ENCODE measurements around the gene SPATA31E1. TPM values are rescaled to one million over a fixed set of nuclear protein-coding genes. Genes with fewer than 3 reads are reported as not detected.
"Not testable (repeated sequence)": the region's sequence is repeated elsewhere in the genome, so short reads cannot be mapped to it uniquely, and the experiment has no call there.

SPATA31E1 gene
- polyA plus RNA-seq, 1 donor (not counting 4 experiments of a cell fraction or from before 2014, with no cell fraction given): not detected

GRCh38 chr9:87909310-87910041, 26.8 kb downstream of the SPATA31E1 start:
- Histone ChIP-seq H3K4me1 (ENCODE audit: control insufficient read depth, extremely low read depth, insufficient read depth, low read length) (no peaks in the 10 kb centered on the region), H3K27ac (ENCODE audit: control insufficient read depth, insufficient read depth, low read length) (no peak overlapping the region), H4K20me1 (ENCODE audit: control insufficient read depth, extremely low read depth, insufficient read depth, low read length) (no peaks in the 10 kb centered on the region), H3K9me3 (ENCODE audit: control insufficient read depth, low read depth, low read length) (no peaks in the 10 kb centered on the region), H2AFZ (ENCODE audit: control insufficient read depth, low read length) (no peak overlapping the region), H3K27me3 (ENCODE audit: control insufficient read depth, extremely low read depth, insufficient read depth, low read length) (no peaks in the 10 kb centered on the region), H3K4me2 (ENCODE audit: control insufficient read depth, extremely low read depth, insufficient read depth, low read depth, low read length) (no peak overlapping the region), H3K36me3 (ENCODE audit: control insufficient read depth in 2 of 2, extremely low read depth in 1 of 2, insufficient read depth in 2 of 2, low read length in 2 of 2) (no peaks in the 10 kb centered on the region), H3K9me1 (ENCODE audit: control insufficient read depth, extremely low read depth, insufficient read depth, low read length) (no peaks in the 10 kb centered on the region), H3K9ac (ENCODE audit: control insufficient read depth, extremely low read depth, insufficient read depth, low read length) (no peak overlapping the region), H3K4me3 (ENCODE audit: control insufficient read depth in 2 of 3, extremely low read depth in 1 of 3, insufficient read depth in 2 of 3, low read depth in 1 of 3, low read length in 3 of 3) (no peak overlapping the region), H3K79me2 (ENCODE audit: control insufficient read depth, insufficient read depth, low read length) (no peaks in the 10 kb centered on the region)
- no peak for FAIRE-seq
- TF ChIP-seq, protein P1, sequence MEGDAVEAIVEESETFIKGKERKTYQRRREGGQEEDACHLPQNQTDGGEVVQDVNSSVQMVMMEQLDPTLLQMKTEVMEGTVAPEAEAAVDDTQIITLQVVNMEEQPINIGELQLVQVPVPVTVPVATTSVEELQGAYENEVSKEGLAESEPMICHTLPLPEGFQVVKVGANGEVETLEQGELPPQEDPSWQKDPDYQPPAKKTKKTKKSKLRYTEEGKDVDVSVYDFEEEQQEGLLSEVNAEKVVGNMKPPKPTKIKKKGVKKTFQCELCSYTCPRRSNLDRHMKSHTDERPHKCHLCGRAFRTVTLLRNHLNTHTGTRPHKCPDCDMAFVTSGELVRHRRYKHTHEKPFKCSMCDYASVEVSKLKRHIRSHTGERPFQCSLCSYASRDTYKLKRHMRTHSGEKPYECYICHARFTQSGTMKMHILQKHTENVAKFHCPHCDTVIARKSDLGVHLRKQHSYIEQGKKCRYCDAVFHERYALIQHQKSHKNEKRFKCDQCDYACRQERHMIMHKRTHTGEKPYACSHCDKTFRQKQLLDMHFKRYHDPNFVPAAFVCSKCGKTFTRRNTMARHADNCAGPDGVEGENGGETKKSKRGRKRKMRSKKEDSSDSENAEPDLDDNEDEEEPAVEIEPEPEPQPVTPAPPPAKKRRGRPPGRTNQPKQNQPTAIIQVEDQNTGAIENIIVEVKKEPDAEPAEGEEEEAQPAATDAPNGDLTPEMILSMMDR (optimal IDR thresholded peaks at IDR 0.05 in 1 of 3, IDR thresholded peaks at IDR 0.05 in 1 of 3, conservative IDR thresholded peaks at IDR 0.05 in 1 of 3; ENCODE audit: extremely low read depth in 1 of 3, insufficient read depth in 2 of 3, low read length in 3 of 3): no peak
- TF ChIP-seq EZH2 (IDR thresholded peaks at IDR 0.05; ENCODE audit: low read length): no peak
- no peak for DNase-seq (ENCODE audit: low read depth, low spot score)
- dilution Hi-C loops (cut with MboI; ENCODE audit: extremely low pct_ligation_motif_present, low sequenced_read_pairs): no loop called here

- H3K4me1 ChIP-seq (ENCODE audit: control insufficient read depth, extremely low read depth, insufficient read depth, low read length): no peaks in the 10 kb centered on the region
- no peak overlapping the region for H2AFZ ChIP-seq (ENCODE audit: control insufficient read depth, low read length)
- H3K4me2 ChIP-seq (ENCODE audit: control insufficient read depth, extremely low read depth, insufficient read depth, low read depth, low read length): no peak overlapping the region
- H3K79me2 ChIP-seq (ENCODE audit: control insufficient read depth, insufficient read depth, low read length): no peaks in the 10 kb centered on the region
- H3K9me1 ChIP-seq (ENCODE audit: control insufficient read depth, extremely low read depth, insufficient read depth, low read length): no peaks in the 10 kb centered on the region
- no peaks in the 10 kb centered on the region for H3K36me3 ChIP-seq (ENCODE audit: control insufficient read depth in 2 of 2, extremely low read depth in 1 of 2, insufficient read depth in 2 of 2, low read length in 2 of 2)
- no peaks in the 10 kb centered on the region for H3K9me3 ChIP-seq (ENCODE audit: control insufficient read depth, low read depth, low read length)
- dilution Hi-C loops (cut with MboI; ENCODE audit: extremely low pct_ligation_motif_present, low sequenced_read_pairs): no loop called here
- H4K20me1 ChIP-seq (ENCODE audit: control insufficient read depth, extremely low read depth, insufficient read depth, low read length): no peaks in the 10 kb centered on the region
- no peaks in the 10 kb centered on the region for H3K27me3 ChIP-seq (ENCODE audit: control insufficient read depth, extremely low read depth, insufficient read depth, low read length)
- H3K9ac ChIP-seq (ENCODE audit: control insufficient read depth, extremely low read depth, insufficient read depth, low read length): no peak overlapping the region
- TF ChIP-seq, protein P1 (optimal IDR thresholded peaks at IDR 0.05 in 1 of 3, IDR thresholded peaks at IDR 0.05 in 1 of 3, conservative IDR thresholded peaks at IDR 0.05 in 1 of 3; ENCODE audit: extremely low read depth in 1 of 3, insufficient read depth in 2 of 3, low read length in 3 of 3): no peak
- TF ChIP-seq EZH2 (IDR thresholded peaks at IDR 0.05; ENCODE audit: low read length): no peak
- H3K4me3 ChIP-seq (ENCODE audit: control insufficient read depth in 2 of 3, extremely low read depth in 1 of 3, insufficient read depth in 2 of 3, low read depth in 1 of 3, low read length in 3 of 3): no peak overlapping the region
- H3K27ac ChIP-seq (ENCODE audit: control insufficient read depth, insufficient read depth, low read length): no peak overlapping the region
- no peak for DNase-seq (ENCODE audit: low read depth, low spot score)
- FAIRE-seq: no peak
These were observed 28.1 kb downstream of the SPATA31E1 start for GRCh38 chr9:87910821-87911220.

GRCh38 chr9:87917662-87918061, 35.0 kb downstream of the SPATA31E1 start, which contains the start of gene SPATA31C1:
TSS of gene SPATA31C1 (plus strand) at chr9:87917962.
- H3K4me2 ChIP-seq (ENCODE audit: control insufficient read depth, extremely low read depth, insufficient read depth, low read depth, low read length); H3K27me3 ChIP-seq (ENCODE audit: control insufficient read depth, extremely low read depth, insufficient read depth, low read length); H3K4me1 ChIP-seq (ENCODE audit: control insufficient read depth, extremely low read depth, insufficient read depth, low read length); H2AFZ ChIP-seq (ENCODE audit: control insufficient read depth, low read length); H3K36me3 ChIP-seq (ENCODE audit: control insufficient read depth in 2 of 2, extremely low read depth in 1 of 2, insufficient read depth in 2 of 2, low read length in 2 of 2); DNase-seq (ENCODE audit: low read depth, low spot score); H3K9me3 ChIP-seq (ENCODE audit: control insufficient read depth, low read depth, low read length); H3K27ac ChIP-seq (ENCODE audit: control insufficient read depth, insufficient read depth, low read length); dilution Hi-C loops (cut with MboI; ENCODE audit: extremely low pct_ligation_motif_present, low sequenced_read_pairs); H3K9ac ChIP-seq (ENCODE audit: control insufficient read depth, extremely low read depth, insufficient read depth, low read length); H3K79me2 ChIP-seq (ENCODE audit: control insufficient read depth, insufficient read depth, low read length); FAIRE-seq; H3K4me3 ChIP-seq (ENCODE audit: control insufficient read depth in 2 of 3, extremely low read depth in 1 of 3, insufficient read depth in 2 of 3, low read depth in 1 of 3, low read length in 3 of 3); H3K9me1 ChIP-seq (ENCODE audit: control insufficient read depth, extremely low read depth, insufficient read depth, low read length); H4K20me1 ChIP-seq (ENCODE audit: control insufficient read depth, extremely low read depth, insufficient read depth, low read length): not testable (repeated sequence)

GRCh38 chr9:87919013-87919412, 36.3 kb downstream of the SPATA31E1 start:
- DNase-seq (ENCODE audit: low read depth, low spot score); H3K4me2 ChIP-seq (ENCODE audit: control insufficient read depth, extremely low read depth, insufficient read depth, low read depth, low read length); H3K9me3 ChIP-seq (ENCODE audit: control insufficient read depth, low read depth, low read length); H3K27ac ChIP-seq (ENCODE audit: control insufficient read depth, insufficient read depth, low read length); H3K4me1 ChIP-seq (ENCODE audit: control insufficient read depth, extremely low read depth, insufficient read depth, low read length); H3K27me3 ChIP-seq (ENCODE audit: control insufficient read depth, extremely low read depth, insufficient read depth, low read length); H4K20me1 ChIP-seq (ENCODE audit: control insufficient read depth, extremely low read depth, insufficient read depth, low read length); H3K36me3 ChIP-seq (ENCODE audit: control insufficient read depth in 2 of 2, extremely low read depth in 1 of 2, insufficient read depth in 2 of 2, low read length in 2 of 2); FAIRE-seq; dilution Hi-C loops (cut with MboI; ENCODE audit: extremely low pct_ligation_motif_present, low sequenced_read_pairs); H3K79me2 ChIP-seq (ENCODE audit: control insufficient read depth, insufficient read depth, low read length); H3K9ac ChIP-seq (ENCODE audit: control insufficient read depth, extremely low read depth, insufficient read depth, low read length); H2AFZ ChIP-seq (ENCODE audit: control insufficient read depth, low read length); H3K4me3 ChIP-seq (ENCODE audit: control insufficient read depth in 2 of 3, extremely low read depth in 1 of 3, insufficient read depth in 2 of 3, low read depth in 1 of 3, low read length in 3 of 3); H3K9me1 ChIP-seq (ENCODE audit: control insufficient read depth, extremely low read depth, insufficient read depth, low read length): not testable (repeated sequence)
